Esophagus muscularis mucosa (tissue), 3 donors: Measurements from ENCODE around the gene KLHL30.

Source experiments
- POLR2A ChIP-seq: fragments of 450-650 bp; IDR thresholded peaks from one replicate; pipeline ENCODE4 v1.6.1; 2017; ENCODE audit warnings: antibody characterized with exemption, moderate library complexity, mild to moderate bottlenecking, low read depth
- POLR2AphosphoS5 ChIP-seq, 2 donors: sonication (generic); formaldehyde crosslinking; IDR thresholded peaks; one replicate each; pipeline ENCODE4 v1.6.1; 2017; ENCODE audit warnings: antibody characterized with exemption in 2 of 2
- TF ChIP-seq, protein P1 (sequence below), 3 experiments: fragments of 200-600 bp in 2 of 3; fragments of 450-650 bp in 1 of 3; sonication (generic) in 2 of 3; IDR thresholded peaks; one replicate each; pipeline ENCODE4 v1.5.1; 2017 to 2019; ENCODE audit warnings: antibody characterized with exemption in 3 of 3, mild to moderate bottlenecking in 2 of 3, moderate library complexity in 1 of 3

DNA sequence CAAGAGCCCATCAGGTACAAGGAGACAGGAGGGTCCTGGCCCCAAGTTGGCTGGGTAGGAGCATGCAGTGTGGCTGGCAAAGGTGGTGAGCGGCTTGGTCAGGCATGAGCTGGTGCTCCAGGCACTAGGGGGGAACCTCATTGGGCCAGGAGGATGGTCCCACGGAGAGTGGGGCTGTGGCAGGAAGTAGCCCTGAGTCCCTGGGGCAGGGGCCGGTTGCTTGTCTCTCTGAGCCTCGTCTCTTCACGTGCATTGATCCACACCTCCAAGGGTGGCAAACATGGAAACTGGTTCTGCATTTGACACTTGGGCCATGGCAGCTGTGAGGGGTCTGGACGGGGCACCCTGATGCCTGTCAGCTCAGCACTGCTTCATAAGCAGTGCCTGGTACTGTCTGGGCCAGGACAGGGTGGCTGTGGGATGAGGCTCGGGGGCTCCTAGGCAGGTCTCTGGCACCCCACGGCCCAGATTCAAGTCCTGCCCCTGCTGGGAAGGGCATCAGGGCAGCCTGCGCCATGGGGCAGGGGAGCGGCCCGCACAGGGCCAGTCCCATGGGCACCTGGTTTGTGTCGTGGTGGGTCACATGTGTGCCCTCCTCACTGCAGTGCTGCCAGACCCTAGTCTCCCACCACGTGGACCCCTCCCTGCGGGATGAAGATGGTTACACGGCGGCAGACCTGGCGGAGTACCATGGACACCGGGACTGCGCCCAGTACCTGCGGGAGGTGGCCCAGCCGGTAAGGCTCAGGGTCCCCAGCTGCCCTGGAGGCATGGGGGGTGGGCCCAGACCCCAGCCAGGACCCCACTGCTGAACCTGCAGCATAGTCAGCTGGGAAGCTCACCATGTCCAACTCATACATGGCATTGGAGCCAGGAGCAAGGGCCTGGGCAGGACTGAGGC lies 21.9 kb upstream of the KLHL30 start:
- TF ChIP-seq POLR2A (no peak), POLR2AphosphoS5 (IDR thresholded peaks at IDR 0.05) (no peak)
- TF ChIP-seq, protein P1, sequence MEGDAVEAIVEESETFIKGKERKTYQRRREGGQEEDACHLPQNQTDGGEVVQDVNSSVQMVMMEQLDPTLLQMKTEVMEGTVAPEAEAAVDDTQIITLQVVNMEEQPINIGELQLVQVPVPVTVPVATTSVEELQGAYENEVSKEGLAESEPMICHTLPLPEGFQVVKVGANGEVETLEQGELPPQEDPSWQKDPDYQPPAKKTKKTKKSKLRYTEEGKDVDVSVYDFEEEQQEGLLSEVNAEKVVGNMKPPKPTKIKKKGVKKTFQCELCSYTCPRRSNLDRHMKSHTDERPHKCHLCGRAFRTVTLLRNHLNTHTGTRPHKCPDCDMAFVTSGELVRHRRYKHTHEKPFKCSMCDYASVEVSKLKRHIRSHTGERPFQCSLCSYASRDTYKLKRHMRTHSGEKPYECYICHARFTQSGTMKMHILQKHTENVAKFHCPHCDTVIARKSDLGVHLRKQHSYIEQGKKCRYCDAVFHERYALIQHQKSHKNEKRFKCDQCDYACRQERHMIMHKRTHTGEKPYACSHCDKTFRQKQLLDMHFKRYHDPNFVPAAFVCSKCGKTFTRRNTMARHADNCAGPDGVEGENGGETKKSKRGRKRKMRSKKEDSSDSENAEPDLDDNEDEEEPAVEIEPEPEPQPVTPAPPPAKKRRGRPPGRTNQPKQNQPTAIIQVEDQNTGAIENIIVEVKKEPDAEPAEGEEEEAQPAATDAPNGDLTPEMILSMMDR (IDR thresholded peaks at IDR 0.05) = no peak
